ENCODE measurements around the gene RFX7.

DNA sequence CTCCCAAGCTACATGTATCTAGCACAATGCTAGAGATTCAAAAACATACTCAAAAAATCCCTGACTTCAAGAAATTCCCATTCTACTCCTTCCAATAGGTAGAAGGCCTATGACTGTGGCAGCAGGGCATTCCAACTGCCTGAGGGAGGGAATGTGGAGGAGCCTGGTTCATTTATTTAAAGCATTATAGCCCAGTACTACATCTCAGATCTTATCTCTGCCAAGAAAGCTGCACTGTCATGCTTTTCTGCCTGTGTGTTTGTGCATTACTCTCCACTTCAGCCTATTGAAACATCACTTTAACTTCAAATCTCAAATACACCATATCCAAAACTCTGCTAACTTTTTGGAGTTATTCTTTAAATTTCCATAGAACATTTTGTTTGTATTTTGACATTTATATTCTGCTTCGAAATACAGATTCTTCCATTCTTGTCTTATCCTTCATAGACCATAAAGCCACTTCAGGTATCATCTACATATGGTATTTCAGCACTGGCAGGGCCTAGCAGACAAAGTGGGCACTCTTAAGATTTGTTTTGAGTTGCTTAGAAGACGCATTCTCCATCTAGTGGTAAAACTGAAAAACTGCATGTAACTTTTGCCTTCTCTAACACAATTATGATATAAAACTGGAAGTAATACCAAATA lies 191.2 kb downstream of the RFX7 start:
- no peak for TF ChIP-seq POLR2AphosphoS5 (IDR thresholded peaks at IDR 0.05; ENCODE audit: low read depth, low read length)
- TF ChIP-seq, protein P1, sequence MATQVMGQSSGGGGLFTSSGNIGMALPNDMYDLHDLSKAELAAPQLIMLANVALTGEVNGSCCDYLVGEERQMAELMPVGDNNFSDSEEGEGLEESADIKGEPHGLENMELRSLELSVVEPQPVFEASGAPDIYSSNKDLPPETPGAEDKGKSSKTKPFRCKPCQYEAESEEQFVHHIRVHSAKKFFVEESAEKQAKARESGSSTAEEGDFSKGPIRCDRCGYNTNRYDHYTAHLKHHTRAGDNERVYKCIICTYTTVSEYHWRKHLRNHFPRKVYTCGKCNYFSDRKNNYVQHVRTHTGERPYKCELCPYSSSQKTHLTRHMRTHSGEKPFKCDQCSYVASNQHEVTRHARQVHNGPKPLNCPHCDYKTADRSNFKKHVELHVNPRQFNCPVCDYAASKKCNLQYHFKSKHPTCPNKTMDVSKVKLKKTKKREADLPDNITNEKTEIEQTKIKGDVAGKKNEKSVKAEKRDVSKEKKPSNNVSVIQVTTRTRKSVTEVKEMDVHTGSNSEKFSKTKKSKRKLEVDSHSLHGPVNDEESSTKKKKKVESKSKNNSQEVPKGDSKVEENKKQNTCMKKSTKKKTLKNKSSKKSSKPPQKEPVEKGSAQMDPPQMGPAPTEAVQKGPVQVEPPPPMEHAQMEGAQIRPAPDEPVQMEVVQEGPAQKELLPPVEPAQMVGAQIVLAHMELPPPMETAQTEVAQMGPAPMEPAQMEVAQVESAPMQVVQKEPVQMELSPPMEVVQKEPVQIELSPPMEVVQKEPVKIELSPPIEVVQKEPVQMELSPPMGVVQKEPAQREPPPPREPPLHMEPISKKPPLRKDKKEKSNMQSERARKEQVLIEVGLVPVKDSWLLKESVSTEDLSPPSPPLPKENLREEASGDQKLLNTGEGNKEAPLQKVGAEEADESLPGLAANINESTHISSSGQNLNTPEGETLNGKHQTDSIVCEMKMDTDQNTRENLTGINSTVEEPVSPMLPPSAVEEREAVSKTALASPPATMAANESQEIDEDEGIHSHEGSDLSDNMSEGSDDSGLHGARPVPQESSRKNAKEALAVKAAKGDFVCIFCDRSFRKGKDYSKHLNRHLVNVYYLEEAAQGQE (IDR thresholded peaks at IDR 0.05; ENCODE audit: insufficient read depth in 1 of 2, low read depth in 2 of 2, low read length in 2 of 2), result no peak
- no peak for TF ChIP-seq SIN3A (IDR thresholded peaks at IDR 0.05; ENCODE audit: borderline replicate concordance, insufficient read depth, low read length)
- TF ChIP-seq TAF1 (IDR thresholded peaks at IDR 0.05; ENCODE audit: borderline replicate concordance, insufficient read depth, low read length), result no peak
- TF ChIP-seq FOXP2 (optimal IDR thresholded peaks at IDR 0.05; ENCODE audit: borderline replicate concordance, extremely low read depth, extremely low read length, insufficient read depth), result no peak
